Mesenchymal stem cell (in vitro differentiated cells and primary cell): ENCODE results near the gene KIF26B.

ENCODE experiments used
- DNase-seq: peaks from one replicate; pipeline ENCODE4 v3.0.0-alpha.2; 2013
- H2AFZ ChIP-seq: one replicate; pipeline ENCODE4 v1.6.1; 2013; ENCODE audit warnings: low read depth, mild to moderate bottlenecking, control low read depth, inconsistent platforms, low read length, moderate library complexity
- H2AK5ac ChIP-seq: 2 replicates; pipeline ENCODE4 v1.6.1; 2013; ENCODE audit warnings: low read length, moderate library complexity, mild to moderate bottlenecking, inconsistent platforms; ENCODE audit not compliant: severe bottlenecking
- H2BK120ac ChIP-seq: one replicate; pipeline ENCODE4 v1.6.1; 2013; ENCODE audit warnings: low read depth, mild to moderate bottlenecking, inconsistent platforms, low read length, moderate library complexity
- H2BK12ac ChIP-seq, 2 experiments: one replicate each; pipeline ENCODE4 v1.6.1; 2013; ENCODE audit warnings: inconsistent platforms in 2 of 2, low read length in 2 of 2, mild to moderate bottlenecking in 2 of 2, moderate library complexity in 2 of 2, control low read depth in 1 of 2
- H2BK15ac ChIP-seq: one replicate; pipeline ENCODE4 v1.6.1; 2013; ENCODE audit warnings: mild to moderate bottlenecking, low read depth, inconsistent platforms; ENCODE audit not compliant: poor library complexity, severe bottlenecking
- H2BK5ac ChIP-seq: 2 replicates; pipeline ENCODE4 v1.6.1; 2013; ENCODE audit warnings: low read depth, mild to moderate bottlenecking, low read length, control low read depth, inconsistent platforms; ENCODE audit not compliant: poor library complexity, severe bottlenecking
- H3K14ac ChIP-seq, 2 experiments: one replicate each; pipeline ENCODE4 v1.6.1; 2013; ENCODE audit warnings: inconsistent platforms in 2 of 2, low read length in 2 of 2, control low read depth in 1 of 2, mild to moderate bottlenecking in 1 of 2, moderate library complexity in 1 of 2
- H3K18ac ChIP-seq, 2 experiments: one replicate each; pipeline ENCODE4 v1.6.1; 2013; ENCODE audit warnings: inconsistent platforms in 2 of 2, low read length in 2 of 2, control low read depth in 1 of 2, low read depth in 1 of 2, mild to moderate bottlenecking in 1 of 2
- H3K23ac ChIP-seq, 2 experiments: one replicate each; pipeline ENCODE4 v1.6.1; 2013; ENCODE audit warnings: inconsistent platforms in 2 of 2, low read length in 2 of 2, mild to moderate bottlenecking in 2 of 2, moderate library complexity in 2 of 2, control low read depth in 1 of 2
- H3K27ac ChIP-seq: 2 replicates; pipeline ENCODE4 v1.5.1; 2013; ENCODE audit warnings: mild to moderate bottlenecking, moderate library complexity, low read length, control low read depth, inconsistent platforms; ENCODE audit not compliant: poor library complexity, severe bottlenecking
- H3K27me3 ChIP-seq, 2 experiments: 2 replicates each; pipeline versions ENCODE4 v1.6.1 to v1.7.0; 2013; ENCODE audit warnings: low read length in 2 of 2, mild to moderate bottlenecking in 2 of 2, moderate library complexity in 2 of 2, control low read depth in 1 of 2, inconsistent platforms in 1 of 2; ENCODE audit not compliant: control insufficient read depth in 1 of 2, insufficient read depth in 1 of 2
- H3K36me3 ChIP-seq, 2 experiments: 2 replicates each; pipeline versions ENCODE4 v1.6.1 to v1.7.0; 2013; ENCODE audit warnings: low read length in 2 of 2, control low read depth in 1 of 2, inconsistent platforms in 1 of 2, low read depth in 1 of 2, mild to moderate bottlenecking in 1 of 2; ENCODE audit not compliant: insufficient read depth in 2 of 2, control insufficient read depth in 1 of 2
- H3K4ac ChIP-seq, 2 experiments: one replicate each; pipeline ENCODE4 v1.6.1; 2013; ENCODE audit warnings: inconsistent platforms in 2 of 2, low read length in 2 of 2, mild to moderate bottlenecking in 2 of 2, moderate library complexity in 2 of 2, control low read depth in 1 of 2, low read depth in 1 of 2
- H3K4me1 ChIP-seq: 2 replicates; pipeline ENCODE4 v1.6.1; 2013; ENCODE audit warnings: low read depth, low read length, control low read depth; ENCODE audit not compliant: control insufficient read depth, insufficient read depth
- H3K4me2 ChIP-seq: 2 replicates; pipeline ENCODE4 v1.6.1; 2013; ENCODE audit warnings: low read length, mild to moderate bottlenecking, inconsistent platforms; ENCODE audit not compliant: poor library complexity, severe bottlenecking
- H3K4me3 ChIP-seq, 2 experiments: 2 replicates each; pipeline versions ENCODE4 v1.5.1 to v1.7.0; 2013; ENCODE audit warnings: low read length in 2 of 2, mild to moderate bottlenecking in 2 of 2, control low read depth in 1 of 2, low read depth in 1 of 2; ENCODE audit not compliant: insufficient read depth in 1 of 2
- H3K79me1 ChIP-seq: replicated peaks from 2 replicates; pipeline ENCODE4 v1.6.1; 2013; ENCODE audit warnings: mild to moderate bottlenecking, control low read depth, low read length, inconsistent platforms; ENCODE audit not compliant: poor library complexity, severe bottlenecking
- H3K9ac ChIP-seq: 2 replicates; pipeline ENCODE4 v1.7.0; 2013; ENCODE audit warnings: mild to moderate bottlenecking, low read length, moderate library complexity
- H3K9me3 ChIP-seq: 2 replicates; pipeline ENCODE4 v1.7.0; 2013; ENCODE audit warnings: mild to moderate bottlenecking, low read length; ENCODE audit not compliant: control insufficient read depth
- H4K8ac ChIP-seq: one replicate; pipeline ENCODE4 v1.6.1; 2013; ENCODE audit warnings: inconsistent platforms, mild to moderate bottlenecking, low read length, moderate library complexity
- H4K91ac ChIP-seq: one replicate; pipeline ENCODE4 v1.6.1; 2013; ENCODE audit warnings: mild to moderate bottlenecking, low read length, inconsistent platforms
- WGBS: methylation state at CpG from one replicate; pipeline ENCODE4 v1.1.7; 2013; ENCODE audit warnings: mixed read lengths; 5-methylcytosine and 5-hydroxymethylcytosine counted together

Gene KIF26B

GRCh38 chr1:245698116-245698515 lies 543.3 kb downstream of the KIF26B start:
- Histone ChIP-seq H3K23ac (no peak overlapping the region), H3K9ac (no peak overlapping the region), H4K8ac (no peak overlapping the region), H3K18ac (no peak overlapping the region), H3K27me3 (peaks cover 0 to 5% of the 10 kb centered on the region in 2 experiments), H3K14ac (no peak overlapping the region), H4K91ac (no peak overlapping the region), H3K9me3 (peaks cover 3% of the 10 kb centered on the region), H3K4me3 (no peak overlapping the region), H3K27ac (no peak overlapping the region), H2BK12ac (no peak overlapping the region), H2BK120ac (no peak overlapping the region), H2AFZ (no peak overlapping the region), H3K4ac (no peak overlapping the region), H3K4me1 (no peaks in the 10 kb centered on the region), H3K79me1 (no peaks in the 10 kb centered on the region), H2BK15ac (no peak overlapping the region), H3K36me3 (peaks cover 0 to 7% of the 10 kb centered on the region in 2 experiments), H2AK5ac (no peak overlapping the region), H3K4me2 (no peak overlapping the region), H2BK5ac (no peak overlapping the region)
- DNase-seq, result no peak
- 84% methylated on average over 14 of the region's 14 CpGs for WGBS

GRCh38 chr1:245698860-245699259 lies 544.1 kb downstream of the KIF26B start:
- no peak overlapping the region for H3K9ac ChIP-seq
- peaks cover 0 to 7% of the 10 kb centered on the region in 2 experiments for H3K36me3 ChIP-seq
- no peak overlapping the region for H2AK5ac ChIP-seq
- H2BK12ac ChIP-seq, result no peak overlapping the region
- H2BK15ac ChIP-seq, result no peak overlapping the region
- WGBS, result 97% methylated on average over 16 of the region's 16 CpGs
- H3K27me3 ChIP-seq, result peaks cover 0 to 5% of the 10 kb centered on the region in 2 experiments
- peak overlapping the region in 1 of 2 experiments; percentile 5 for H3K4ac ChIP-seq
- no peak overlapping the region for H2AFZ ChIP-seq
- no peak overlapping the region for H2BK120ac ChIP-seq
- H3K23ac ChIP-seq, result no peak overlapping the region
- peaks cover 3% of the 10 kb centered on the region for H3K9me3 ChIP-seq
- H3K14ac ChIP-seq, result no peak overlapping the region
- H3K4me3 ChIP-seq, result no peak overlapping the region
- H3K4me2 ChIP-seq, result no peak overlapping the region
- DNase-seq, result no peak
- no peak overlapping the region for H4K8ac ChIP-seq
- no peak overlapping the region for H2BK5ac ChIP-seq
- H3K27ac ChIP-seq, result no peak overlapping the region
- no peak overlapping the region for H4K91ac ChIP-seq
- H3K4me1 ChIP-seq, result no peaks in the 10 kb centered on the region
- H3K79me1 ChIP-seq, result no peaks in the 10 kb centered on the region
- H3K18ac ChIP-seq, result no peak overlapping the region

GRCh38 chr1:245700631-245701030 lies 545.8 kb downstream of the KIF26B start:
- Histone ChIP-seq H2BK120ac (no peak overlapping the region), H3K4ac (no peak overlapping the region), H3K27me3 (peaks cover 0 to 5% of the 10 kb centered on the region in 2 experiments), H2BK5ac (no peak overlapping the region), H4K8ac (no peak overlapping the region), H3K9ac (no peak overlapping the region), H2BK15ac (no peak overlapping the region), H3K36me3 (peaks cover 0 to 7% of the 10 kb centered on the region in 2 experiments), H2AK5ac (no peak overlapping the region), H3K9me3 (peaks cover 3% of the 10 kb centered on the region), H2AFZ (no peak overlapping the region), H3K27ac (no peak overlapping the region), H3K14ac (no peak overlapping the region), H4K91ac (no peak overlapping the region), H3K23ac (no peak overlapping the region), H3K18ac (no peak overlapping the region), H3K4me3 (no peak overlapping the region), H2BK12ac (no peak overlapping the region), H3K4me1 (peaks cover 8% of the 10 kb centered on the region), H3K4me2 (no peak overlapping the region), H3K79me1 (no peaks in the 10 kb centered on the region)
- 96% methylated on average over 13 of the region's 13 CpGs for WGBS
- DNase-seq, result no peak

- Histone ChIP-seq H2BK120ac (no peak overlapping the region), H3K36me3 (peaks cover 0 to 7% of the 10 kb centered on the region in 2 experiments), H2BK5ac (no peak overlapping the region), H2AK5ac (no peak overlapping the region), H3K27ac (no peak overlapping the region), H2BK12ac (no peak overlapping the region), H3K18ac (no peak overlapping the region), H3K79me1 (no peaks in the 10 kb centered on the region), H3K4me2 (no peak overlapping the region), H3K9ac (no peak overlapping the region), H3K4me3 (no peak overlapping the region), H3K4me1 (peaks cover 8% of the 10 kb centered on the region), H3K4ac (no peak overlapping the region), H3K14ac (no peak overlapping the region), H3K9me3 (no peaks in the 10 kb centered on the region), H3K23ac (no peak overlapping the region), H4K8ac (no peak overlapping the region), H2AFZ (no peak overlapping the region), H2BK15ac (no peak overlapping the region), H3K27me3 (peaks cover 0 to 5% of the 10 kb centered on the region in 2 experiments), H4K91ac (no peak overlapping the region)
- DNase-seq, result no peak
- WGBS, result 91% methylated on average over 7 of the region's 7 CpGs
Observed at GRCh38 chr1:245701631-245702030, 546.8 kb downstream of the KIF26B start.
